SKM-1 (cell line): ENCODE results near the gene CRYBG1.
"Not testable (repeated sequence)": the region's sequence is repeated elsewhere in the genome, so short reads cannot be mapped to it uniquely, and the experiment has no call there.

Experiments
- DNase-seq: peaks from one replicate; lab custom pipeline; 2025; ENCODE audit not compliant: unreplicated experiment; lab: John Stamatoyannopoulos, UW

Gene CRYBG1

GRCh38 chr6:106495014-106495413 lies 134.5 kb downstream of the CRYBG1 start:
- no peak for DNase-seq

DNA sequence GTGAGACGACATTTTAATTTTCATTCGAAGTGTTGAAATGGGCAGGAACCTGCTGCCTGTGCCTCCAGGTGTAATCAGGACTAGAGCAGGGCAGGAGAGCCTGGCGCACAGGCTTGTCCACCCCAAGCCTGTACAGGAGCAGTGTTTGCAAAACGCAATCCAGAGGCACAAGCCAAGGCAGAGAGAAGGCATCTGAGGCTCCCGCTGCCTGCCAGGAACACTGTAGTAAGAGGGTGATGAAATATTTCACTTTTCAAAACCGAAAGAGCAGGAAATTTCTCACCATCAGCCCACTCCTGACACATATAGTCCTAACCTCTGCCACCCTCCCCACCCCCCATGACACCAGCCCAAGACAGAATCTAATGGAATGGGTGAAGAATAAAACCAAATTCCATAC lies 136.3 kb downstream of the CRYBG1 start:
- DNase-seq, result no peak

GRCh38 chr6:106501960-106502371 lies 141.4 kb downstream of the CRYBG1 start:
- no peak for DNase-seq

GRCh38 chr6:106502559-106502958 lies 142.0 kb downstream of the CRYBG1 start:
- DNase-seq, result no peak

- DNase-seq, result no peak
These were observed 147.8 kb downstream of the CRYBG1 start for GRCh38 chr6:106508277-106508676.

DNA sequence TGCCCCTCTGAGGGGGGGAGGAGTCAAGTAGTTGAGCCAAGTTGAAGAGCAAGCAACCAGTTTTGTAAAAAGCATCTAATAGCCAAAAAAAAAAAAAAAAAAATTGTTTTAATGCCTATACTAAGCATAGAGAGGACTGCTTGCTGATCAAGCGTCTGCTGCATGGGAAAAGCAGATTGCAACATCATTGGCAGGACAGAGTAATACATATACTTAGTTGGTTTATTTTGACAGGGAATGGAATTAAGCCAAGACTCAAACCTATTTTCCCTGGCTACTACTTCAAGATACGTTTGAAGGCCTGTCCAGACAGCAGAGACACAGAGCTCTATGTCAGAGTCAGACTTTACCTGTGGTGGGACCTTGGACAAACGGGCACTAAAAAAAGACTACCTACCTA lies 148.3 kb downstream of the CRYBG1 start:
- no peak for DNase-seq

DNA sequence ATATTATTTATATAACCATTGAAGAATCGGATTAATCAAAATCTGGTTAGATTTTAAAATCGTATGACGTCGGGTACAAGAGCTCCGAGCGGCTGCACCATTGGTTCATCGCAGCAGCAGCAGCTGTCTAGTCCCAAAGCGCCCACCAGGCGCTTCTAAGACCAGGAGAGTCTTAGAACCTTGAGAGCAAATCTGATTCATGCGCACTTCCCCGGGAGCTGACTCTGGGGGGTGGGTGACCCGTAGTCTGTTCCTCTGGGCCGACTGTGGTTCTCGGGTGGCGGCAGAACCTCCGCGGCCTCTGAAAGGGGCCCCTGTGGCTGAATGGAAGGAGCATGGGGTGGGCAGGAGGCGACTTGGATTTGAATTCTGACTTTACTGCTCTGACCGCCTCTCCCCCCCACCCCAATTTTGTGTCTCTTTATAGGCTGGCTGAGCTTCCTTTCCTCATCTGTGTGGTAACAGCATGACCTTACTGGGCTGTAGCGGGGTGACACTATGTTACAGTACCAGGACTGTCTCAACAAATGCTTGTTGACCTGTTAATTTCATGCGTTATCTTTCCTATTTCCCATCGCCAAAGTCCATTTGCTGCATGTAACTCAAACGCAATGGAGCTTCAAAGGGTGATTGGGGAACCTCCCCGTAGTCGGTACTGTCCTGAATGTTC lies 149.0 kb downstream of the CRYBG1 start:
- DNase-seq, result no peak

GRCh38 chr6:106510090-106510970 lies 149.8 kb downstream of the CRYBG1 start:
- peak; percentile 52 for DNase-seq

GRCh38 chr6:106511288-106512047 lies 151.0 kb downstream of the CRYBG1 start:
- DNase-seq, result no peak

DNA sequence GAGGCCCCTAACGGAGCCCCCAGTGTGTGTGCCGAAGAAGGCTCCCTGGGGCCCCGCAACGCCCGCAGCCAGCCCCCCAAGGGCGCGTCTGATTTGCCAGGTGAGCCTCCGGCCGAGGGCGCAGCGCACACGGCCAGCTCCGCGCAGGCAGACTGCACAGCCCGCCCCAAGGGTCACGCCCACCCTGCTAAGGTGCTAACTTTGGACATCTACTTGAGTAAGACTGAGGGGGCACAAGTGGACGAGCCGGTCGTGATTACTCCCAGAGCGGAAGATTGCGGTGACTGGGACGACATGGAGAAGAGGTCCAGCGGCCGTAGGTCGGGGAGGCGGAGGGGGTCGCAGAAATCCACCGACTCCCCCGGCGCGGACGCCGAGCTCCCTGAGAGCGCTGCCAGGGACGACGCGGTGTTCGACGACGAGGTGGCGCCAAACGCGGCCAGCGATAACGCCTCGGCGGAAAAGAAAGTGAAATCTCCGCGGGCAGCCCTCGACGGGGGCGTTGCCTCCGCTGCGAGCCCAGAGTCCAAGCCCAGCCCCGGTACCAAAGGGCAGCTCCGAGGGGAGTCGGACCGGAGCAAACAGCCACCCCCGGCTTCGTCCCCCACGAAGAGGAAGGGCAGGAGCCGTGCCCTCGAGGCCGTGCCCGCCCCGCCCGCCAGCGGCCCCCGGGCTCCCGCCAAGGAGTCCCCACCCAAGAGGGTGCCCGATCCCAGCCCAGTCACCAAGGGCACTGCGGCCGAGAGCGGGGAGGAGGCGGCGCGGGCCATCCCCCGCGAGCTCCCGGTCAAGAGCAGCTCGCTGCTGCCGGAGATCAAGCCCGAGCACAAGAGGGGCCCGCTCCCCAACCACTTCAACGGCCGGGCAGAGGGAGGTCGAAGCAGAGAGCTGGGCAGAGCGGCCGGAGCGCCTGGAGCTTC lies 151.8 kb downstream of the CRYBG1 start:
- no peak for DNase-seq

- no peak for DNase-seq
These were observed 152.6 kb downstream of the CRYBG1 start for GRCh38 chr6:106512968-106513574.

- DNase-seq, result no peak
These were observed 153.5 kb downstream of the CRYBG1 start for GRCh38 chr6:106513808-106514582.

- DNase-seq, result no peak
These were observed 154.0 kb downstream of the CRYBG1 start for GRCh38 chr6:106514583-106514885.

DNA sequence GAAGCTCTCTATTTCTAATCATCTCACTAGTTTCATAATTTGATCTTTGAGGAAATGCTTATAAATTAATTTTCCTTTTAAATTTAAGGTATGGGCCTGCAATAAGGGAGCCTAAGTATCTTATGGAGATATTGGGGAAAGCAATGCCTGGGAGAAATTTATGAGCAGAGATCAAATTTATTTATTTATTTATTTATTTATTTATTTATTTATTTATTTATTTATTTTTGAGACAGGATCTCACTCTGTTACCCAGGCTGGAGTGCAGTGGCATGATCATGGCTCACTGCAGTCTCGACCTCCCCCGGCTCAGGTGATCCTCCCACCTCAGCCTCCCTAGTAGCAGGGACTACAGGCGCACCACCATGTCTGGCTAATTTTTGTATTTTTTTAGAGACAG lies 155.1 kb downstream of the CRYBG1 start:
- not testable (repeated sequence) for DNase-seq

DNA sequence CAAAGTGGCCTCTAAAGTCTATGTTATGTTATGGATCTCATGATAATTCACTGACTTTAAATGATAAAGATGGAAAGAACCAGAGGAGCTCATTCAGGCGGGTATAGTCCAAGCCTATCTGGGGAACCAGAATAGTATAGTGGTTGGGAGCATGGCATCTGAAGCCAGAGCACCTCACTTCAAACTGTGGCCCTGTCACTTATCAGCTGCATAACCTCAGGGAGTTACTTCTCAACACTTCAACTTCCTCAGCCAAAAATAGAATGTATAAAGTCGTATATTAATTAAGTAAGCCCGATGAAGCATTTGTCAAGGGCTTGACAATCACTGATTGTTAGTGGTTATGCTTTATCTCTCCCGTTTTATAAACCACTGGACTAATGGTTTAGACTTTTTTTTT lies 156.1 kb downstream of the CRYBG1 start:
- no peak for DNase-seq

DNA sequence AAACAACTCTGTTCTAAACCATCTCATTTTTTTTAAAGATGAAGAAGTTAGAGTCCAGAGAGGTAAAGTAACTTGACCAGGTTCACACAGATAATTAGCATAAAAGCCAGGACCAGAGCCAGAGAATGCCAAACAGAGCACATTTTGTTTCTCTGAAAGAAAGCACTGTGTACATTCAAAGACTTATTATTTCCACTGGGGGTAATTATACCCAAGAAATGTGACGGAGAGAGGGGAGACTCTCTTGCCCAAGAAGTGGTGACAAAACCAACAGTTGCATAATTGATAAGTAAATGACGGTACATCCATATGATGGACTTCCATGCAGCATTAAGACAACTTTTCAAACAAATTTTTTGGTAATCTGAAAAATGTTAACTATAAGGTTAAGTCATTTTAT lies 157.2 kb downstream of the CRYBG1 start:
- DNase-seq, result no peak

GRCh38 chr6:106518748-106519147 lies 158.2 kb downstream of the CRYBG1 start:
- DNase-seq, result no peak

DNA sequence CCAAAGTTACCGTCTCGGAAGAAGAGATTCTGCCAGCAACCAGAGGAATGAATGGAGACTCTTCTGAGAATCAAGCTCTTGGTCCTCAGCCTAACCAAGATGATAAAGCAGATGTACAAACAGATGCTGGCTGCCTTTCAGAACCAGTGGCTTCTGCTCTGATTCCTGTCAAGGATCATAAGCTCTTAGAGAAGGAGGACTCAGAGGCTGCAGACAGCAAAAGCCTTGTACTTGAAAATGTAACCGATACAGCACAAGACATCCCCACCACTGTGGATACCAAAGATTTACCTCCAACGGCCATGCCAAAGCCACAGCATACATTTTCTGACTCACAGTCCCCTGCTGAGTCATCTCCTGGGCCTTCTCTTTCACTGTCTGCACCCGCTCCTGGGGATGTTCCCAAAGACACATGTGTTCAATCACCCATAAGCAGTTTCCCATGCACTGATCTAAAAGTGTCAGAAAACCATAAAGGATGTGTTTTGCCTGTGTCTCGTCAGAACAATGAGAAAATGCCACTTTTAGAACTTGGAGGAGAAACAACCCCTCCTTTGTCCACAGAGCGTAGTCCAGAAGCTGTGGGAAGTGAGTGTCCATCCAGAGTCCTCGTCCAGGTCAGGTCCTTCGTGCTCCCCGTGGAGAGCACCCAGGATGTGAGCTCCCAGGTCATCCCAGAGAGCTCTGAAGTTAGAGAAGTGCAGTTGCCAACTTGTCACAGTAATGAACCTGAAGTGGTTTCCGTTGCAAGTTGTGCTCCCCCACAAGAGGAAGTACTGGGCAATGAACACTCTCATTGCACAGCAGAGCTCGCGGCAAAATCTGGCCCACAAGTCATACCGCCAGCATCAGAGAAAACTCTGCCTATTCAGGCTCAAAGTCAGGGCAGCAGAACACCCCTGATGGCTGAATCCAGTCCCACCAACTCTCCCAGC lies 159.2 kb downstream of the CRYBG1 start:
- peak; percentile 62 for DNase-seq
